HFFc6 (cell line): ENCODE measurements around the gene OPCML. TPM values are rescaled to one million over a fixed set of nuclear protein-coding genes. Genes with fewer than 3 reads are reported as not detected.

Experiments used
- DNase-seq: peaks from one replicate; pipeline ENCODE4 v3.0.0-alpha.2; 2018
- H3K27ac Mint-ChIP-seq: 2 replicates; pipeline ENCODE4 v1.8.0; 2020; ENCODE audit warnings: mild to moderate bottlenecking, mixed read lengths
- H3K27me3 Mint-ChIP-seq: 2 replicates; pipeline ENCODE4 v1.8.0; 2021; ENCODE audit warnings: mild to moderate bottlenecking, moderate library complexity, mixed read lengths; ENCODE audit not compliant: insufficient read depth
- H3K36me3 Mint-ChIP-seq: 2 replicates; pipeline ENCODE4 v1.8.0; 2021; ENCODE audit warnings: low read depth, mixed read lengths
- H3K4me1 Mint-ChIP-seq: 2 replicates; pipeline ENCODE4 v1.8.0; 2020; ENCODE audit warnings: low read depth, mixed read lengths
- H3K4me3 Mint-ChIP-seq: 2 replicates; pipeline ENCODE4 v1.8.0; 2020; ENCODE audit warnings: mild to moderate bottlenecking, moderate library complexity, mixed read lengths
- H3K9me3 Mint-ChIP-seq: 2 replicates; pipeline ENCODE4 v1.8.0; 2020; ENCODE audit warnings: mild to moderate bottlenecking, mixed read lengths
- total RNA-seq, 6 experiments: library from RNA; stranded (reverse); fragmentation: NEBNext Ultra II Directional; extraction: Animal tissue kit (Norgen Biotek cat#: 25700); gene quantifications; 2 replicates in 1 of 6; 3 replicates in 5 of 6; pipeline ENCODE4 v1.2.3, GENCODE V29; 2021
- TF ChIP-seq, protein P1 (sequence below): fragments of 200-600 bp; sonication (generic); IDR thresholded peaks from 2 replicates; pipeline ENCODE4 v1.5.0; 2021; ENCODE audit warnings: antibody characterized with exemption, mild to moderate bottlenecking

The OPCML gene
- total RNA-seq, 6 experiments from 2014 or later = 0.11 to 1.7 (median 0.33) TPM

DNA sequence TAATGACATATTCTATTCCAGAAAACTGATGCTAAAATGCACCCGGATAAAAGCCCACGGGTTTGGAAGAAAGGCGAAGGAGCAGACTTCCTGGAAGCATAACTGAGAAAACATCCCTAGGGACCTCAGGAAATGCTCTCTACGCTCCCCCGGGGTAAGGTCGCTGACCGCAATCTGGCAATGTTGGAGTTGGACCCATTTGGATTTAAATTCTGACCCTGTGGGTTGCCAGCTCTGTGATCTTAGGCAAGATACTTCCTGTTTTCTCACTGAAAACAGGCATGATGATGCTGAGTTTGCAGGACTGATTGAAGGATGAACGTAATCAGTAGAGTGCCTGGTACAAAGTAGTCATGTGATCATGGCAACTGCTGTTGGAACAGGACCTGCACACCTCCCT, 1107.9 kb downstream of the OPCML start:
- H3K4me3 Mint-ChIP-seq = no peak overlapping the region
- no peak for DNase-seq
- H3K27ac Mint-ChIP-seq = no peak overlapping the region
- H3K4me1 Mint-ChIP-seq = no peaks in the 10 kb centered on the region; the same call in 1 of the 2 replicates
- H3K9me3 Mint-ChIP-seq = no peaks in the 10 kb centered on the region
- H3K36me3 Mint-ChIP-seq = no peaks in the 10 kb centered on the region
- peaks cover 17% of the 10 kb centered on the region for H3K27me3 Mint-ChIP-seq
- TF ChIP-seq, protein P1, sequence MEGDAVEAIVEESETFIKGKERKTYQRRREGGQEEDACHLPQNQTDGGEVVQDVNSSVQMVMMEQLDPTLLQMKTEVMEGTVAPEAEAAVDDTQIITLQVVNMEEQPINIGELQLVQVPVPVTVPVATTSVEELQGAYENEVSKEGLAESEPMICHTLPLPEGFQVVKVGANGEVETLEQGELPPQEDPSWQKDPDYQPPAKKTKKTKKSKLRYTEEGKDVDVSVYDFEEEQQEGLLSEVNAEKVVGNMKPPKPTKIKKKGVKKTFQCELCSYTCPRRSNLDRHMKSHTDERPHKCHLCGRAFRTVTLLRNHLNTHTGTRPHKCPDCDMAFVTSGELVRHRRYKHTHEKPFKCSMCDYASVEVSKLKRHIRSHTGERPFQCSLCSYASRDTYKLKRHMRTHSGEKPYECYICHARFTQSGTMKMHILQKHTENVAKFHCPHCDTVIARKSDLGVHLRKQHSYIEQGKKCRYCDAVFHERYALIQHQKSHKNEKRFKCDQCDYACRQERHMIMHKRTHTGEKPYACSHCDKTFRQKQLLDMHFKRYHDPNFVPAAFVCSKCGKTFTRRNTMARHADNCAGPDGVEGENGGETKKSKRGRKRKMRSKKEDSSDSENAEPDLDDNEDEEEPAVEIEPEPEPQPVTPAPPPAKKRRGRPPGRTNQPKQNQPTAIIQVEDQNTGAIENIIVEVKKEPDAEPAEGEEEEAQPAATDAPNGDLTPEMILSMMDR = no peak

DNA sequence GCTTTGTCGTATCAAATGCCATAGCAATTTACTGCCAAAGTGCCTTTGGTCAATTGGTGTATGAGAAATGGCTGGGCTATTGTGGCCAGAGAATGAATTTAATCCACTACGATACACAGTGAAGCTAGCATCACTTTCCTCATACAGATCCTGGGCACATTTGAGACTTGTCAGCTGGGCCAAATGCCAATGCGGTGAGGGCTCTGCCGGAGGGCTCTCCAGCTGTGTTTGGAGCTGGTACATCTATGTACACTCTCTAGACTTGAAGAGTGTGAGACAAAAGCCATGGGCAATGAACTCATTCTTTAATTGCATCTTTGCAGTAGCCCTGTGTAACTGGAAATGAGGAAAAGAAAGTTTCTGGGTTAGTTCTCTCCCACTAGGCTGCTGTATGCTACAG, 1109.0 kb downstream of the OPCML start:
- H3K27ac Mint-ChIP-seq = no peak overlapping the region
- H3K4me3 Mint-ChIP-seq = no peak overlapping the region
- H3K4me1 Mint-ChIP-seq = no peaks in the 10 kb centered on the region; the same call in 1 of the 2 replicates
- no peak for DNase-seq
- peaks cover 10% of the 10 kb centered on the region for H3K27me3 Mint-ChIP-seq
- TF ChIP-seq, protein P1 = no peak
- no peaks in the 10 kb centered on the region for H3K36me3 Mint-ChIP-seq
- no peaks in the 10 kb centered on the region for H3K9me3 Mint-ChIP-seq

DNA sequence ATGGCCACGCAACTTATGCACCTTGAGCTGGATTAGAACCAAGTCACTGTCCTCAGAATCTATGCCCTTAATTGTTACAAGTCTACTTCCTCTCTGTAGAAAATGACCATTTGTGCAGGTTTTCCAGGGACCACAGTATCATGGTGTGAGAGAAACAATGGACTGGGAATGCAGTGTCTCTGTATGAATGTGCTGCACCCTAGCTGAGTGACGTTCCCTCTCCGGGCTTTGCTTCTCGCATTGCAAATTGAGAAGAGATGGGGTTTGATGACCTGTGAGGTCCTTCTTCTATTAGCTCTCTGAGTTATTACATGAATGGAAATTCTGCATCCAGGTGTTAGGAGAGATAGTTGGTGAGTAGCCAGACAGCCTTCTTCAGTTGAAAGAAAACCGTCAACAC, 1109.6 kb downstream of the OPCML start:
- Mint-ChIP-seq H3K4me3 (no peak overlapping the region), H3K9me3 (no peaks in the 10 kb centered on the region), H3K27me3 (peaks cover 13% of the 10 kb centered on the region), H3K4me1 (no peaks in the 10 kb centered on the region; the same call in 1 of the 2 replicates), H3K27ac (no peak overlapping the region), H3K36me3 (no peaks in the 10 kb centered on the region)
- TF ChIP-seq, protein P1 = no peak
- no peak for DNase-seq

DNA sequence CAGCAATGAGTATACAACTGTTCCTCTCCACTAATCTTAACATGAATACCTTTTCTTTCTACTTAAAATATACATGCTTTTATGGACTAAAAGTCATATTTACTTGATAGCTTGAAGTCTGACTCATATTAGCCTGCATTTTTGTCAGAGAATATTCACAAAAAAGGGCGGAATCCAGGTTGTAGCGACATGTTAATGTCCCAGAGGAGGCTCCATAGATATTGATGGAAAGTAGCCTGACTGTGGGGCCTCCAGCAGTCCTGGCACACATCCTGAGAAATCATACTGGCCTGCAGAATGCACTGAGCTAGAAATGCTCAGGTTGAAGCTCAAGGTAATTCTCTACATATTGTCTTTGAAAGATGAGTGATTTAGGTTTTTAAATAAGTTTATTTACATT, 1110.7 kb downstream of the OPCML start:
- Mint-ChIP-seq H3K4me1 (no peaks in the 10 kb centered on the region), H3K4me3 (no peak overlapping the region), H3K27me3 (peaks cover 18% of the 10 kb centered on the region), H3K9me3 (no peaks in the 10 kb centered on the region), H3K27ac (no peak overlapping the region), H3K36me3 (no peaks in the 10 kb centered on the region)
- DNase-seq = no peak
- TF ChIP-seq, protein P1 = no peak

DNA sequence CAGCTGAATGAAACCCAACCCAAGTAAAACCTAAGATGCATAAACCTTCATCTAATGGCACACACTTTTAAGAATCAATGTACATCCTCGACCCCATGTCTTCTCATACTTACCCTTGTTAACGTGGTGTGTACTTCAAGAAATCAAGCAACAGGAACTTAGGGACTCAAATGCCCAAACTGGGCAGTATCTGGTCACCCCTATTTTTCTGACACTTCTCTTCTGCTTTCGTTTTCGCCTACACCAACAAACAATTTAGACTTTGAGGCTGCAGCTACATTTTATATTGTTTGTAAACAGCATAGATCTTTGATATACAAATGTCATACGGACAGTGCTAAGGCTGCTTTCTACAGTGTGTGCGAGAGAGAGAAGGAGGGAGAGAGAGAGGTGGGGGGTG, 1117.8 kb downstream of the OPCML start:
- Mint-ChIP-seq H3K4me3 (no peak overlapping the region), H3K9me3 (no peaks in the 10 kb centered on the region), H3K27ac (no peak overlapping the region), H3K36me3 (no peaks in the 10 kb centered on the region), H3K27me3 (peaks cover 23% of the 10 kb centered on the region), H3K4me1 (peaks cover 6% of the 10 kb centered on the region; the same call in 1 of the 2 replicates)
- DNase-seq = no peak
- TF ChIP-seq, protein P1 = no peak

DNA sequence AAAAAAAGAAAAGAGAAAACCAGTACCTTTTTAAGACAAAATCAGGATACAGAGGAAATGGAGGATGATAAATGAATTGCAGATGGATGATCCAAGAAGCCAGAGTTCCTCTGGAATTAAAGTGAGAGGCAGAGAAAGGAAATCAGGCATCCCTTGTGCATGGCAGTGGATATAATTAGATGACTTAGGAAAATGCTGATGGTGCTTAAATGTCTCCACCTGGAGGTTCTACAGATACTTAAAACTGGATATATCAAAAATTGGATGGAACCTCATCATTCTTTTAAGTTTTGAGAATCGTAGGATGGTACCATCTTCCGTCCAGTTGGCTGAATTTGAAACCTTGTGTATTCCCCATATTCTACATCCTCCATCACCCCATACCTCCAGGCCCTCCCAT, 1121.9 kb downstream of the OPCML start:
- peaks cover 22% of the 10 kb centered on the region for H3K27me3 Mint-ChIP-seq
- H3K36me3 Mint-ChIP-seq = no peaks in the 10 kb centered on the region
- H3K27ac Mint-ChIP-seq = no peak overlapping the region
- no peak for DNase-seq
- TF ChIP-seq, protein P1 = no peak
- no peak overlapping the region for H3K4me3 Mint-ChIP-seq
- H3K4me1 Mint-ChIP-seq = peaks cover 6% of the 10 kb centered on the region; the same call in 1 of the 2 replicates
- no peaks in the 10 kb centered on the region for H3K9me3 Mint-ChIP-seq
